A673 (cell line): Measurements from ENCODE around the gene UNK. TPM values are rescaled to one million over a fixed set of nuclear protein-coding genes. Genes with fewer than 3 reads are reported as not detected.
"Not testable (repeated sequence)": the region's sequence is repeated elsewhere in the genome, so short reads cannot be mapped to it uniquely, and the experiment has no call there.

Experiments used
- BruUV-seq: library from RNA; stranded (reverse); fragments of 400-500 nt; replicated peaks from 2 replicates; lab custom pipeline; 2021; lab: Mats Ljungman, UMichigan
- CTCF ChIA-PET: fragments of 300-600 bp; sonication (Branson Sonifier 250); formaldehyde crosslinking; loops from one replicate; lab custom pipeline; 2022; ENCODE audit warnings: antibody characterized with exemption; lab: Charles Lee
- POLR2A ChIA-PET: fragments of 300-600 bp; sonication (Branson Sonifier 250); formaldehyde crosslinking; loops from one replicate; lab custom pipeline; 2022; ENCODE audit warnings: antibody characterized with exemption; ENCODE audit not compliant: low non-redundant PET; lab: Charles Lee
- DNase-seq: peaks from one replicate; pipeline ENCODE4 v3.0.0-alpha.2; 2015; ENCODE audit warnings: low spot score
- H3K27ac ChIP-seq: fragments of 200-600 bp; sonication (generic); 2 replicates; pipeline ENCODE4 v1.5.1; 2016; ENCODE audit warnings: mixed run types, low read depth, mild to moderate bottlenecking, mixed read lengths, antibody characterized with exemption, low read length; ENCODE audit not compliant: poor library complexity, severe bottlenecking
- H3K27me3 ChIP-seq: fragments of 200-600 bp; sonication (generic); replicated peaks from 2 replicates; pipeline ENCODE4 v1.6.1; 2017; ENCODE audit warnings: mixed run types, low read depth, mild to moderate bottlenecking, mixed read lengths, antibody characterized with exemption, low read length; ENCODE audit not compliant: insufficient read depth, poor library complexity
- H3K36me3 ChIP-seq: fragments of 200-600 bp; sonication (generic); 2 replicates; pipeline ENCODE4 v1.6.1; 2016; ENCODE audit warnings: mixed run types, mild to moderate bottlenecking, mixed read lengths, antibody characterized with exemption, low read length; ENCODE audit not compliant: insufficient read depth, poor library complexity, severe bottlenecking
- H3K4me1 ChIP-seq: fragments of 200-600 bp; sonication (generic); 2 replicates; pipeline ENCODE4 v1.6.1; 2017; ENCODE audit warnings: mixed run types, mild to moderate bottlenecking, mixed read lengths, antibody characterized with exemption, low read length; ENCODE audit not compliant: insufficient read depth, poor library complexity, severe bottlenecking
- H3K4me3 ChIP-seq: fragments of 200-600 bp; sonication (generic); 2 replicates; pipeline ENCODE4 v1.5.1; 2016; ENCODE audit warnings: low read depth, mixed run types, mild to moderate bottlenecking, mixed read lengths, low read length; ENCODE audit not compliant: poor library complexity, severe bottlenecking
- H3K9me3 ChIP-seq: fragments of 200-600 bp; sonication (generic); 2 replicates; pipeline ENCODE4 v1.6.1; 2016; ENCODE audit warnings: mixed run types, low read depth, mild to moderate bottlenecking, mixed read lengths, antibody characterized with exemption, low read length; ENCODE audit not compliant: poor library complexity, severe bottlenecking
- CTCF ChIP-seq: fragments of 300-800, 200-600 bp; sonication (generic); conservative IDR thresholded peaks from 2 replicates; pipeline ENCODE4 v1.5.1; 2017; ENCODE audit warnings: low read depth, mild to moderate bottlenecking, antibody characterized with exemption, low read length, moderate library complexity, mixed read lengths
- EZH2 ChIP-seq: fragments of 200-600 bp; sonication (generic); IDR thresholded peaks from 2 replicates; pipeline ENCODE4 v1.6.1; 2017; ENCODE audit warnings: borderline replicate concordance, low read depth, mild to moderate bottlenecking, mixed read lengths, antibody characterized with exemption, low read length; ENCODE audit not compliant: poor library complexity, severe bottlenecking
- intact Hi-C: fragments of 100-400 bp; cut with micrococcal nuclease; formaldehyde crosslinking; loops from one replicate; pipeline ENCODE4 v1.10.0; 2022; ENCODE audit not compliant: unreplicated experiment
- total RNA-seq: library from RNA; stranded (reverse); gene quantifications from 2 replicates; pipeline ENCODE4 v1.2.3, GENCODE V29; 2021

The UNK gene
- total RNA-seq, 1 experiment from 2014 or later: 53.2 TPM

DNA sequence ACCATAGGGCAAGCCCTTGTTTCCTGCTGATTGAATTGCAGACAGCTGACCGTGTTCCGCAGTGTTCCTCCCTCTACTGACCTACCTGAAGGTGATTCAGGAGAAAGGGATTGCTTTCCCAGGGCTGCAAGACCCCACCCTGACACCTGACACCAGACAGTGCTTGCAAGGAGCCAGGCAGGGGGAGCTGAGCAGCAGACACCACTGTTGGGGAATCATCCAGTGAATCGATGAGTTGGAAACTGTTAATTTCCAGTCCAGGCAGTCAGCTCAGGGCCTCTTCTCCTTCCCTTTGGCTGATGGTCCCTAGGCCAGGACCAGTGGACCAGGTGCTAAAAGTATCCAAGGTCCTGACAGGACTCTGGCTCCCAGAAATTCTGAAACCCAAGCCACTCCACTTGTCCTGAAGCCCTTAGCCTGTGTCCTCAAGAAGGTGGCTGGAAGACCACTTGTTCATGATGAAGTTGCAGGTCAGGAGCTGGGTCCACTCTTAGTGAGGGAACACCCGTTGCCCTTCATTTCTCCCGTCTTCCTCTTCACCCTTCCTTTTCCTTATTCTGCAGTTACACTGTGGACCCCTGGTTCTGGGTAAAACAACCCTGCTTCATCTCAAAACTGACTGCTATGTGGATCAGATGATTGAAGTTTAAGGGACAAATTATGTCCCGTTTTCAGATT is 9.5 kb upstream of the UNK start:
- H3K9me3 ChIP-seq: no peaks in the 10 kb centered on the region
- ChIA-PET POLR2A (interaction anchor here (1.0 kb wide), 1 partner anchor 8 kb away, joined by 4 read pairs; no protein-coding TSS in a partner anchor), CTCF (no interaction called here)
- intact Hi-C loops: no loop called here
- H3K27ac ChIP-seq: no peak overlapping the region
- no peak overlapping the region for H3K4me3 ChIP-seq
- DNase-seq: no peak
- TF ChIP-seq EZH2: no peak
- no peak for TF ChIP-seq CTCF
- H3K27me3 ChIP-seq: no peaks in the 10 kb centered on the region
- H3K4me1 ChIP-seq: peaks cover 14% of the 10 kb centered on the region
- H3K36me3 ChIP-seq: peaks cover 32% of the 10 kb centered on the region
- no TSS peak for BruUV-seq

GRCh38 chr17:75776386-75777295 is 8.0 kb upstream of the UNK start:
- intact Hi-C loops: no loop called here
- no peak for DNase-seq
- peaks cover 32% of the 10 kb centered on the region for H3K36me3 ChIP-seq
- H3K27me3 ChIP-seq: no peaks in the 10 kb centered on the region
- ChIA-PET POLR2A (interaction anchor here (0.7 kb wide), 1 partner anchor 11 kb away, joined by 3 read pairs; no protein-coding TSS in a partner anchor), CTCF (no interaction called here)
- peak overlapping the region; percentile 1 for H3K27ac ChIP-seq
- peak overlapping the region; percentile 88 for H3K4me3 ChIP-seq
- BruUV-seq: no TSS peak
- no peaks in the 10 kb centered on the region for H3K9me3 ChIP-seq
- no peak for TF ChIP-seq EZH2
- TF ChIP-seq CTCF: no peak
- peaks cover 14% of the 10 kb centered on the region for H3K4me1 ChIP-seq

- ChIA-PET POLR2A (interaction anchor here (0.7 kb wide), 1 partner anchor 12 kb away, joined by 3 read pairs; no protein-coding TSS in a partner anchor), CTCF (interaction anchor here (0.6 kb wide), 1 partner anchor 23 kb away, joined by 3 read pairs; no protein-coding TSS in a partner anchor)
- TF ChIP-seq EZH2 (no peak), CTCF (no peak)
- H3K36me3 ChIP-seq: peaks cover 32% of the 10 kb centered on the region
- BruUV-seq: no TSS peak
- H3K27ac ChIP-seq: peak overlapping the region; percentile 1
- H3K27me3 ChIP-seq: no peaks in the 10 kb centered on the region
- no peak for DNase-seq
- no peaks in the 10 kb centered on the region for H3K9me3 ChIP-seq
- intact Hi-C loops: no loop called here
- peaks cover 14% of the 10 kb centered on the region for H3K4me1 ChIP-seq
- H3K4me3 ChIP-seq: peak overlapping the region; percentile 88
Measured at GRCh38 chr17:75777296-75777922, 7.2 kb upstream of the UNK start.

DNA sequence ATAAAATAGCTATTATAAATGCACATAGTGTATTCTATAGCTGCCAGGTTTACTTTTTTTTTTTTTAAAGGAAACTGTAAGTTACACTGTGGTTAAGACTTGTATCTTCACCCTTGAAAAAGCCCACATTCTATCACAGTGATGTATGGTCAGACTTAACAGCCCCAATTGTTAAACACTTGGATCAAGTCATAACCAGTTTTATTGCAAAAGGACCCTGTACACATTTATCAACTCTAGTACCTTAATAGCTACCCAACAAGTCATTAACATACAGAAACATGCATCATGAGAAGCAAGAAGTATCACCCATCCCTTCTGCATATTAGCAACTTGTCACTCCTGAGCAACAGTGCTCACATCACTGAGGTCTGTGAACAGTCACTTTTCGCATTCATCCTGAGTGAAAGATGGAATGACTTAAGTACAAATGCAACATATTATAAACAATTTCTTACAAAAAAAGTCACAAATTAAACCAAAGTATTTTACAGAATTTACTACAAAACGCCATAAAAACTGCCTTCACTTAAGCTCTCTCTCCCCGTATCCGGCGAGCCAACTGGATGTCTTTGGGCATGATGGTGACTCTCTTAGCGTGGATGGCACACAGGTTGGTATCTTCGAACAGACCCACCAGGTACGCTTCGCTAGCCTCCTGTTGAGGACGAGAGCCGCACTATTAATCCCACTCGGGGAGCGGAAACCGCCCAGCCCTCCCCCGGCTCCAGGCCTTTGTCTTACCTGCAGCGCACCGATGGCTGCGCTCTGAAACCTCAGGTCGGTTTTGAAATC is 6.3 kb upstream of the UNK start:
- DNase-seq, H3K9me3 ChIP-seq, intact Hi-C loops, H3K27me3 ChIP-seq, POLR2A ChIA-PET: not testable (repeated sequence)
- Histone ChIP-seq H3K4me1 (peaks cover 18% of the 10 kb centered on the region), H3K36me3 (peaks cover 32% of the 10 kb centered on the region), H3K4me3 (peak overlapping the region; percentile 88), H3K27ac (peak overlapping the region; percentile 98)
- CTCF ChIA-PET: interaction anchor here (0.6 kb wide), 1 partner anchor 24 kb away, joined by 3 read pairs; no protein-coding TSS in a partner anchor
- BruUV-seq: TSS peak; percentile 65
